Gastrocnemius medialis (tissue), 4 donors: ENCODE measurements around the gene MACROD2. TPM values are rescaled to one million over a fixed set of nuclear protein-coding genes. Genes with fewer than 3 reads are reported as not detected.

Experiments used
- ATAC-seq, 2 donors: fragments of 150-250 bp; one replicate each; pipeline ENCODE4 v1.9.1; 2016
- DNase-seq, 2 donors: peaks; one replicate each; pipeline ENCODE4 v3.0.0-alpha.2; 2019
- H3K27ac ChIP-seq, 4 donors: fragments of 200-600 bp; sonication (generic); 1 replicate in 1 of 4; 2 replicates in 3 of 4; pipeline ENCODE4 v1.5.1; 2016 to 2018; ENCODE audit warnings: mild to moderate bottlenecking in 2 of 4, moderate library complexity in 1 of 4
- H3K27me3 ChIP-seq, 3 donors: fragments of 200-600 bp; sonication (generic) in 2 of 3; 1 replicate in 1 of 3; 2 replicates in 2 of 3; pipeline versions ENCODE4 v1.5.1 to v1.6.0; 2016 to 2019; ENCODE audit warnings: mild to moderate bottlenecking in 1 of 3, moderate library complexity in 1 of 3
- H3K36me3 ChIP-seq, 2 donors: fragments of 200-600 bp; sonication (generic) in 1 of 2; one replicate each; pipeline ENCODE4 v1.5.1; 2017 to 2018
- H3K4me1 ChIP-seq, 2 donors: fragments of 200-600 bp; sonication (generic) in 1 of 2; one replicate each; pipeline ENCODE4 v1.5.1; 2016 to 2017; ENCODE audit warnings: mild to moderate bottlenecking in 2 of 2
- H3K4me3 ChIP-seq, 4 donors: fragments of 200-600 bp; sonication (generic) in 3 of 4; 1 replicate in 1 of 4; 2 replicates in 3 of 4; pipeline ENCODE4 v1.5.1; 2016 to 2019; ENCODE audit warnings: mild to moderate bottlenecking in 2 of 4
- H3K9me3 ChIP-seq, 3 donors: fragments of 200-600 bp; sonication (generic) in 2 of 3; 1 replicate in 1 of 3; 2 replicates in 2 of 3; pipeline ENCODE4 v1.5.1; 2016 to 2019
- CTCF ChIP-seq, 5 experiments: fragments of 450-650 bp in 3 of 5; fragments of 200-600 bp in 2 of 5; sonication (generic) in 2 of 5; IDR thresholded peaks in 4 of 5; conservative IDR thresholded peaks in 1 of 5; 1 replicate in 4 of 5; 2 replicates in 1 of 5; pipeline ENCODE4 v1.5.1; 2016 to 2019; ENCODE audit warnings: antibody characterized with exemption in 5 of 5, mild to moderate bottlenecking in 3 of 5, moderate library complexity in 3 of 5
- POLR2A ChIP-seq, 2 donors: fragments of 450-650 bp; IDR thresholded peaks; one replicate each; pipeline ENCODE4 v1.6.1; 2017; ENCODE audit warnings: antibody characterized with exemption in 2 of 2, mild to moderate bottlenecking in 2 of 2, moderate library complexity in 2 of 2
- in situ Hi-C, 4 donors: fragments of 200-750 bp; cut with MboI; loops; one replicate each; pipeline versions ENCODE4 v1.15.0 to v1.8.0; 2017; ENCODE audit warnings: low sequenced_read_pairs in 4 of 4
- intact Hi-C: fragments of 100-400 bp; cut with DNase I; formaldehyde crosslinking; loops from one replicate; pipeline ENCODE4 v1.15.1; 2023; ENCODE audit warnings: low total_unique reads
- total RNA-seq, 4 donors: library from RNA; depleted of rRNA; stranded (reverse); fragments of >200 nt; gene quantifications; one replicate each; pipeline versions ENCODE4 v1.1.0 to v1.2.3, GENCODE V29; 2016

MACROD2 gene
- total RNA-seq, 4 donors from 2014 or later, result 1.8 to 10.2 (median 3.6) TPM

GRCh38 chr20:15886250-15886649 is 1890.9 kb downstream of the MACROD2 start:
- in situ Hi-C loops, result no loop called here
- ATAC-seq, result no peak
- no peaks in the 10 kb centered on the region for H3K9me3 ChIP-seq

GRCh38 chr20:15887387-15887786 is 1892.1 kb downstream of the MACROD2 start:
- no peaks in the 10 kb centered on the region for H3K9me3 ChIP-seq
- H3K4me3 ChIP-seq, result no peak overlapping the region
- intact Hi-C loops (no loop called here), in situ Hi-C loops (no loop called here)
- TF ChIP-seq CTCF (IDR thresholded peaks at IDR 0.05 in 4 of 5, conservative IDR thresholded peaks at IDR 0.05 in 1 of 5) (no peak), POLR2A (IDR thresholded peaks at IDR 0.05) (no peak)
- H3K36me3 ChIP-seq, result no peaks in the 10 kb centered on the region
- H3K4me1 ChIP-seq, result no peaks in the 10 kb centered on the region
- ATAC-seq (peak in 1 of 2 donors; percentile 36), DNase-seq (no peak)
- peak overlapping the region in 1 of 4 donors; percentile 9 for H3K27ac ChIP-seq
- H3K27me3 ChIP-seq, result no peaks in the 10 kb centered on the region

More at GRCh38 chr20:15886250-15886649, 1890.9 kb downstream of the MACROD2 start:
- no peak for DNase-seq
- Histone ChIP-seq H3K36me3 (no peaks in the 10 kb centered on the region), H3K4me3 (no peak overlapping the region), H3K27ac (no peak overlapping the region), H3K4me1 (no peaks in the 10 kb centered on the region), H3K27me3 (no peaks in the 10 kb centered on the region)
- intact Hi-C loops, result no loop called here
- no peak for TF ChIP-seq POLR2A (IDR thresholded peaks at IDR 0.05)
- no peak for TF ChIP-seq CTCF (IDR thresholded peaks at IDR 0.05 in 4 of 5, conservative IDR thresholded peaks at IDR 0.05 in 1 of 5)

GRCh38 chr20:15889061-15889460 is 1893.7 kb downstream of the MACROD2 start:
- ATAC-seq (no peak), DNase-seq (no peak)
- in situ Hi-C loops (no loop called here), intact Hi-C loops (no loop called here)
- no peak overlapping the region for H3K4me3 ChIP-seq
- H3K27me3 ChIP-seq, result no peaks in the 10 kb centered on the region
- no peaks in the 10 kb centered on the region for H3K9me3 ChIP-seq
- no peaks in the 10 kb centered on the region for H3K4me1 ChIP-seq
- no peak overlapping the region for H3K27ac ChIP-seq
- H3K36me3 ChIP-seq, result no peaks in the 10 kb centered on the region
- TF ChIP-seq CTCF (IDR thresholded peaks at IDR 0.05 in 4 of 5, conservative IDR thresholded peaks at IDR 0.05 in 1 of 5) (no peak), POLR2A (IDR thresholded peaks at IDR 0.05) (no peak)

- Histone ChIP-seq H3K4me3 (no peak overlapping the region), H3K4me1 (no peaks in the 10 kb centered on the region), H3K27me3 (no peaks in the 10 kb centered on the region), H3K36me3 (no peaks in the 10 kb centered on the region), H3K9me3 (no peaks in the 10 kb centered on the region), H3K27ac (no peak overlapping the region)
- TF ChIP-seq CTCF (IDR thresholded peaks at IDR 0.05 in 4 of 5, conservative IDR thresholded peaks at IDR 0.05 in 1 of 5), result no peak
- TF ChIP-seq POLR2A (IDR thresholded peaks at IDR 0.05), result no peak
- DNase-seq (no peak), ATAC-seq (no peak)
- in situ Hi-C loops (no loop called here), intact Hi-C loops (no loop called here)
These were observed 1894.4 kb downstream of the MACROD2 start for GRCh38 chr20:15889514-15890256.
